HepG2 (cell line): ENCODE measurements around the gene SOX9. TPM values are rescaled to one million over a fixed set of nuclear protein-coding genes. Genes with fewer than 3 reads are reported as not detected.

Source experiments
- AHR ChIP-seq: IDR thresholded peaks from 2 replicates; pipeline ENCODE4 v1.6.1; 2018; ENCODE audit warnings: missing genetic modification reagents, missing compliant biosample characterization
- ARNTL ChIP-seq: sonication (generic); formaldehyde crosslinking; IDR thresholded peaks from 2 replicates; pipeline ENCODE4 v1.4.0; 2020; ENCODE audit warnings: mild to moderate bottlenecking, missing genetic modification reagents
- ISX ChIP-seq: sonication (generic); formaldehyde crosslinking; conservative IDR thresholded peaks from 2 replicates; pipeline ENCODE4 v1.5.0; 2020; ENCODE audit warnings: missing genetic modification reagents
- KLF16 ChIP-seq, 2 experiments: sonication (generic) in 1 of 2; formaldehyde crosslinking in 1 of 2; IDR thresholded peaks; 2 replicates each; pipeline versions ENCODE4 v1.6.1 to v1.8.0; 2016 to 2023; ENCODE audit warnings: missing genetic modification reagents in 2 of 2, missing compliant biosample characterization in 1 of 2
- KMT2A ChIP-seq: sonication (generic); formaldehyde crosslinking; IDR thresholded peaks from 2 replicates; pipeline ENCODE4 v1.4.0; 2020; ENCODE audit warnings: missing genetic modification reagents
- MAFK ChIP-seq, 2 experiments: IDR thresholded peaks in 1 of 2; conservative IDR thresholded peaks in 1 of 2; 2 replicates each; pipeline ENCODE4 v1.6.1; 2011; ENCODE audit warnings: improper control_type of control experiment in 2 of 2, low read length in 2 of 2
- NCOA2 ChIP-seq: sonication (generic); formaldehyde crosslinking; IDR thresholded peaks from 2 replicates; pipeline ENCODE4 v1.8.0; 2022; ENCODE audit warnings: inconsistent platforms
- PAF1 ChIP-seq: IDR thresholded peaks from 2 replicates; pipeline ENCODE4 v1.6.1; 2016; ENCODE audit warnings: missing genetic modification reagents, missing compliant biosample characterization
- PITX1 ChIP-seq: sonication (generic); formaldehyde crosslinking; IDR thresholded peaks from 2 replicates; pipeline ENCODE4 v1.5.1; 2020; ENCODE audit warnings: mild to moderate bottlenecking, missing genetic modification reagents
- ZKSCAN1 ChIP-seq: fragments of 150-350 bp; IDR thresholded peaks from 2 replicates; pipeline ENCODE4 v1.6.1; 2014; ENCODE audit warnings: low read length
- ZMYM2 ChIP-seq: sonication (generic); formaldehyde crosslinking; IDR thresholded peaks from 2 replicates; pipeline ENCODE4 v1.8.0; 2022; ENCODE audit warnings: mild to moderate bottlenecking, missing genetic modification reagents
- ZNF543 ChIP-seq: sonication (generic); formaldehyde crosslinking; IDR thresholded peaks from 2 replicates; pipeline ENCODE4 v1.4.0; 2020; ENCODE audit warnings: mild to moderate bottlenecking, missing genetic modification reagents
- ZNF574 ChIP-seq: sonication (generic); formaldehyde crosslinking; IDR thresholded peaks from 2 replicates; pipeline ENCODE4 v1.4.0; 2020; ENCODE audit warnings: missing genetic modification reagents
- ZNF616 ChIP-seq: sonication (generic); formaldehyde crosslinking; IDR thresholded peaks from 2 replicates; pipeline ENCODE4 v1.5.0; 2020; ENCODE audit warnings: low read depth, mild to moderate bottlenecking, missing genetic modification reagents
- ZNF629 ChIP-seq: sonication (generic); formaldehyde crosslinking; conservative IDR thresholded peaks from 2 replicates; pipeline ENCODE4 v1.5.0; 2020; ENCODE audit warnings: missing genetic modification reagents
- ZNF773 ChIP-seq: sonication (generic); formaldehyde crosslinking; IDR thresholded peaks from 2 replicates; pipeline ENCODE4 v1.4.0; 2020; ENCODE audit warnings: missing genetic modification reagents, borderline replicate concordance
- polyA plus RNA-seq, 8 experiments: library from polyadenylated mRNA; depleted of rRNA in 3 of 8; stranded (reverse) in 7 of 8; unstranded in 1 of 8; fragments of >200 nt; fragmentation: Illumina TruSeq in 4 of 8; extraction: Trizol in 4 of 8; gene quantifications; 2 replicates each; pipeline versions ENCODE4 v1.2.1 to v1.2.3, GENCODE V29; 2011 to 2016; ENCODE audit warnings: low read depth in 4 of 8, missing spikeins in 1 of 8, mixed read lengths in 1 of 8; ENCODE audit not compliant: insufficient read depth in 1 of 8
- total RNA-seq, 5 experiments: library from RNA; depleted of rRNA; stranded (reverse); fragments of >200 nt; fragmentation: Illumina TruSeq; extraction: Trizol; gene quantifications; 2 replicates each; pipeline ENCODE4 v1.2.3, GENCODE V29; 2016; ENCODE audit warnings: low read depth in 1 of 5
- TF ChIP-seq, protein P1 (sequence below), 2 experiments: fragments of 450-650 bp in 1 of 2; sonication (generic) in 1 of 2; formaldehyde crosslinking; IDR thresholded peaks; 2 replicates each; pipeline versions ENCODE4 v1.5.0 to v1.8.0; 2020 to 2022; ENCODE audit warnings: mild to moderate bottlenecking in 1 of 2, missing genetic modification reagents in 1 of 2
- TF ChIP-seq, protein P2 (sequence below): sonication (generic); formaldehyde crosslinking; IDR thresholded peaks from 2 replicates; pipeline ENCODE4 v1.4.0; 2020; ENCODE audit warnings: missing genetic modification reagents
- TF ChIP-seq, protein P3 (sequence below): sonication (generic); formaldehyde crosslinking; IDR thresholded peaks from 2 replicates; pipeline ENCODE4 v1.9.0; 2022; ENCODE audit warnings: low read depth, missing genetic modification reagents
- TF ChIP-seq, protein P4 (sequence below): sonication (generic); formaldehyde crosslinking; IDR thresholded peaks from 2 replicates; pipeline ENCODE4 v1.9.0; 2022; ENCODE audit warnings: missing genetic modification reagents, mild to moderate bottlenecking, borderline replicate concordance
- TF ChIP-seq, protein P5 (sequence below): sonication (generic); formaldehyde crosslinking; IDR thresholded peaks from 2 replicates; pipeline ENCODE4 v1.4.0; 2020; ENCODE audit warnings: mild to moderate bottlenecking, missing genetic modification reagents

Gene SOX9
- total and polyA plus RNA-seq, 2 of the 13 experiments (the other 11 are each of a cell fraction or from before 2014, with no cell fraction given), result 16.1 to 27.6 TPM

DNA sequence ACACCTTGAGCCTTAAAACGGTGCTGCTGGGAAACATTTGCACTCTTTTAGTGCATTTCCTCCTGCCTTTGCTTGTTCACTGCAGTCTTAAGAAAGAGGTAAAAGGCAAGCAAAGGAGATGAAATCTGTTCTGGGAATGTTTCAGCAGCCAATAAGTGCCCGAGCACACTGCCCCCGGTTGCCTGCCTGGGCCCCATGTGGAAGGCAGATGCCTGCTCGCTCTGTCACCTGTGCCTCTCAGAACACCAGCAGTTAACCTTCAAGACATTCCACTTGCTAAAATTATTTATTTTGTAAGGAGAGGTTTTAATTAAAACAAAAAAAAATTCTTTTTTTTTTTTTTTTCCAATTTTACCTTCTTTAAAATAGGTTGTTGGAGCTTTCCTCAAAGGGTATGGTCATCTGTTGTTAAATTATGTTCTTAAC is 4.4 kb downstream of the SOX9 start (continued):
- no peak for TF ChIP-seq AHR (CRISPR knock-in tag)
- no peak for TF ChIP-seq ARNTL (CRISPR knock-in tag)
- peak; percentile 66; the same call in 1 of the 2 replicates for TF ChIP-seq PAF1
- TF ChIP-seq ISX (CRISPR knock-in tag), result no peak
- no peak for TF ChIP-seq ZNF543 (CRISPR knock-in tag)
- no peak for TF ChIP-seq ZNF773 (CRISPR knock-in tag)
- TF ChIP-seq MAFK (conservative IDR thresholded peaks at IDR 0.05 in 1 of 2, IDR thresholded peaks at IDR 0.05 in 1 of 2; ENCODE audit: low read length in 2 of 2), result no peak
- no peak for TF ChIP-seq ZNF616 (CRISPR knock-in tag)
- peak; percentile 53 for TF ChIP-seq NCOA2 (CRISPR knock-in tag)
- TF ChIP-seq, protein P1, sequence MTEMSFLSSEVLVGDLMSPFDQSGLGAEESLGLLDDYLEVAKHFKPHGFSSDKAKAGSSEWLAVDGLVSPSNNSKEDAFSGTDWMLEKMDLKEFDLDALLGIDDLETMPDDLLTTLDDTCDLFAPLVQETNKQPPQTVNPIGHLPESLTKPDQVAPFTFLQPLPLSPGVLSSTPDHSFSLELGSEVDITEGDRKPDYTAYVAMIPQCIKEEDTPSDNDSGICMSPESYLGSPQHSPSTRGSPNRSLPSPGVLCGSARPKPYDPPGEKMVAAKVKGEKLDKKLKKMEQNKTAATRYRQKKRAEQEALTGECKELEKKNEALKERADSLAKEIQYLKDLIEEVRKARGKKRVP (CRISPR knock-in tag; IDR thresholded peaks at IDR 0.05), result peak in 1 of 2 experiments; percentile 54; a peak in 2 of 4 replicates
- 0 out of 2 replicates have a peak, but pooled peaks have one; percentile 54 for TF ChIP-seq KMT2A (CRISPR knock-in tag)
- TF ChIP-seq ZNF574 (CRISPR knock-in tag), result no peak
- no peak; a peak in 1 of 4 replicates for TF ChIP-seq KLF16 (CRISPR knock-in tag; IDR thresholded peaks at IDR 0.05)
- TF ChIP-seq, protein P2, sequence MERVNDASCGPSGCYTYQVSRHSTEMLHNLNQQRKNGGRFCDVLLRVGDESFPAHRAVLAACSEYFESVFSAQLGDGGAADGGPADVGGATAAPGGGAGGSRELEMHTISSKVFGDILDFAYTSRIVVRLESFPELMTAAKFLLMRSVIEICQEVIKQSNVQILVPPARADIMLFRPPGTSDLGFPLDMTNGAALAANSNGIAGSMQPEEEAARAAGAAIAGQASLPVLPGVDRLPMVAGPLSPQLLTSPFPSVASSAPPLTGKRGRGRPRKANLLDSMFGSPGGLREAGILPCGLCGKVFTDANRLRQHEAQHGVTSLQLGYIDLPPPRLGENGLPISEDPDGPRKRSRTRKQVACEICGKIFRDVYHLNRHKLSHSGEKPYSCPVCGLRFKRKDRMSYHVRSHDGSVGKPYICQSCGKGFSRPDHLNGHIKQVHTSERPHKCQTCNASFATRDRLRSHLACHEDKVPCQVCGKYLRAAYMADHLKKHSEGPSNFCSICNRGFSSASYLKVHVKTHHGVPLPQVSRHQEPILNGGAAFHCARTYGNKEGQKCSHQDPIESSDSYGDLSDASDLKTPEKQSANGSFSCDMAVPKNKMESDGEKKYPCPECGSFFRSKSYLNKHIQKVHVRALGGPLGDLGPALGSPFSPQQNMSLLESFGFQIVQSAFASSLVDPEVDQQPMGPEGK (CRISPR knock-in tag), result peak; percentile 69
- TF ChIP-seq ZMYM2 (CRISPR knock-in tag), result no peak
- TF ChIP-seq, protein P3, sequence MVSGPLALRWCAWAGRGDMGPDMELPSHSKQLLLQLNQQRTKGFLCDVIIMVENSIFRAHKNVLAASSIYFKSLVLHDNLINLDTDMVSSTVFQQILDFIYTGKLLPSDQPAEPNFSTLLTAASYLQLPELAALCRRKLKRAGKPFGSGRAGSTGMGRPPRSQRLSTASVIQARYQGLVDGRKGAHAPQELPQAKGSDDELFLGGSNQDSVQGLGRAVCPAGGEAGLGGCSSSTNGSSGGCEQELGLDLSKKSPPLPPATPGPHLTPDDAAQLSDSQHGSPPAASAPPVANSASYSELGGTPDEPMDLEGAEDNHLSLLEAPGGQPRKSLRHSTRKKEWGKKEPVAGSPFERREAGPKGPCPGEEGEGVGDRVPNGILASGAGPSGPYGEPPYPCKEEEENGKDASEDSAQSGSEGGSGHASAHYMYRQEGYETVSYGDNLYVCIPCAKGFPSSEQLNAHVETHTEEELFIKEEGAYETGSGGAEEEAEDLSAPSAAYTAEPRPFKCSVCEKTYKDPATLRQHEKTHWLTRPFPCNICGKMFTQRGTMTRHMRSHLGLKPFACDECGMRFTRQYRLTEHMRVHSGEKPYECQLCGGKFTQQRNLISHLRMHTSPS, result no peak
- TF ChIP-seq ZNF629 (CRISPR knock-in tag), result no peak
- TF ChIP-seq, protein P4, sequence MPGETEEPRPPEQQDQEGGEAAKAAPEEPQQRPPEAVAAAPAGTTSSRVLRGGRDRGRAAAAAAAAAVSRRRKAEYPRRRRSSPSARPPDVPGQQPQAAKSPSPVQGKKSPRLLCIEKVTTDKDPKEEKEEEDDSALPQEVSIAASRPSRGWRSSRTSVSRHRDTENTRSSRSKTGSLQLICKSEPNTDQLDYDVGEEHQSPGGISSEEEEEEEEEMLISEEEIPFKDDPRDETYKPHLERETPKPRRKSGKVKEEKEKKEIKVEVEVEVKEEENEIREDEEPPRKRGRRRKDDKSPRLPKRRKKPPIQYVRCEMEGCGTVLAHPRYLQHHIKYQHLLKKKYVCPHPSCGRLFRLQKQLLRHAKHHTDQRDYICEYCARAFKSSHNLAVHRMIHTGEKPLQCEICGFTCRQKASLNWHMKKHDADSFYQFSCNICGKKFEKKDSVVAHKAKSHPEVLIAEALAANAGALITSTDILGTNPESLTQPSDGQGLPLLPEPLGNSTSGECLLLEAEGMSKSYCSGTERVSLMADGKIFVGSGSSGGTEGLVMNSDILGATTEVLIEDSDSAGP, result no peak
- no peak for TF ChIP-seq ZKSCAN1
- TF ChIP-seq, protein P5, sequence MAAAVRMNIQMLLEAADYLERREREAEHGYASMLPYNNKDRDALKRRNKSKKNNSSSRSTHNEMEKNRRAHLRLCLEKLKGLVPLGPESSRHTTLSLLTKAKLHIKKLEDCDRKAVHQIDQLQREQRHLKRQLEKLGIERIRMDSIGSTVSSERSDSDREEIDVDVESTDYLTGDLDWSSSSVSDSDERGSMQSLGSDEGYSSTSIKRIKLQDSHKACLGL, result no peak
- TF ChIP-seq PITX1 (CRISPR knock-in tag), result no peak
